K562 (cell line): ENCODE results near the gene C15orf62. TPM values are rescaled to one million over a fixed set of nuclear protein-coding genes. Genes with fewer than 3 reads are reported as not detected.

Experiments used
- COPS2 ChIP-seq: fragments of 450-650 bp; conservative IDR thresholded peaks from 2 replicates; pipeline ENCODE4 v1.6.1; 2016; ENCODE audit warnings: mild to moderate bottlenecking, moderate library complexity
- CREB3 ChIP-seq: fragments of 450-650 bp; conservative IDR thresholded peaks from 2 replicates; pipeline ENCODE4 v1.6.1; 2016; ENCODE audit warnings: missing genetic modification characterization, low read depth, mild to moderate bottlenecking, missing compliant biosample characterization, moderate library complexity
- JUN ChIP-seq, 2 experiments: sonication (generic) in 1 of 2; formaldehyde crosslinking in 1 of 2; IDR thresholded peaks; 2 replicates each; pipeline versions ENCODE4 v1.6.1 to v1.8.0; 2012 to 2022; ENCODE audit warnings: borderline replicate concordance in 2 of 2, mild to moderate bottlenecking in 2 of 2, improper control_type of control experiment in 1 of 2, low read depth in 1 of 2, low read length in 1 of 2, missing genetic modification reagents in 1 of 2
- JUND ChIP-seq, 2 experiments: IDR thresholded peaks; 2 replicates in 1 of 2; 3 replicates in 1 of 2; pipeline ENCODE4 v1.6.1; 2011; ENCODE audit warnings: borderline replicate concordance in 2 of 2, low read depth in 2 of 2, low read length in 2 of 2, improper control_type of control experiment in 1 of 2, missing biosample characterization in 1 of 2, missing genetic modification characterization in 1 of 2, missing genetic modification reagents in 1 of 2
- LEF1 ChIP-seq: fragments of 450-650 bp; IDR thresholded peaks from 2 replicates; pipeline ENCODE4 v1.6.1; 2016; ENCODE audit warnings: mild to moderate bottlenecking
- MAZ ChIP-seq, 2 experiments: fragments of 450-650 bp in 1 of 2; sonication (generic) in 1 of 2; formaldehyde crosslinking; IDR thresholded peaks in 1 of 2; conservative IDR thresholded peaks in 1 of 2; 2 replicates each; pipeline versions ENCODE4 v1.4.0 to v1.5.0; 2020; ENCODE audit warnings: mild to moderate bottlenecking in 1 of 2, missing genetic modification reagents in 1 of 2
- POLR2AphosphoS2 ChIP-seq: IDR thresholded peaks from 2 replicates; pipeline ENCODE4 v1.6.1; 2012; ENCODE audit warnings: low read length, improper control_type of control experiment
- PURB ChIP-seq: sonication (generic); formaldehyde crosslinking; IDR thresholded peaks from 2 replicates; pipeline ENCODE4 v1.9.0; 2021; ENCODE audit warnings: low read depth, mild to moderate bottlenecking, missing genetic modification reagents
- RBM25 ChIP-seq: fragments of 200-400 bp; formaldehyde crosslinking; IDR thresholded peaks from 2 replicates; pipeline ENCODE4 v1.6.1; 2018; ENCODE audit warnings: low read length, low read depth, moderate library complexity; ENCODE audit not compliant: severe bottlenecking
- SAFB2 ChIP-seq: fragments of 200-400 bp; formaldehyde crosslinking; IDR thresholded peaks from 2 replicates; pipeline ENCODE4 v1.6.1; 2018; ENCODE audit warnings: borderline replicate concordance, low read length, low read depth, moderate library complexity; ENCODE audit not compliant: severe bottlenecking
- SIRT6 ChIP-seq: IDR thresholded peaks from one replicate; pipeline ENCODE4 v1.6.1; 2012; ENCODE audit warnings: low read depth, mild to moderate bottlenecking, control low read depth, inconsistent platforms, low read length, moderate library complexity
- STAT5B ChIP-seq: fragments of 250-450 bp; sonication (Bioruptor Pico); IDR thresholded peaks from 2 replicates; pipeline ENCODE4 v1.8.0; 2021; ENCODE audit warnings: mild to moderate bottlenecking, inconsistent platforms
- ZBTB40 ChIP-seq, 2 experiments: fragments of 450-650 bp in 1 of 2; sonication (generic) in 1 of 2; formaldehyde crosslinking in 1 of 2; IDR thresholded peaks; 2 replicates each; pipeline versions ENCODE4 v1.7.1 to v1.9.0; 2016 to 2022; ENCODE audit warnings: inconsistent platforms in 1 of 2, mild to moderate bottlenecking in 1 of 2, missing genetic modification reagents in 1 of 2
- ZEB2 ChIP-seq: fragments of 450-650 bp; IDR thresholded peaks from 2 replicates; pipeline ENCODE4 v1.6.1; 2016
- ZNF253 ChIP-seq: fragments of 250-450 bp; sonication (Bioruptor Pico); conservative IDR thresholded peaks from 2 replicates; pipeline ENCODE4 v1.6.1; 2021; ENCODE audit warnings: mild to moderate bottlenecking
- polyA plus RNA-seq, 8 experiments: library from polyadenylated mRNA; depleted of rRNA in 4 of 8; stranded (reverse) in 5 of 8; unstranded in 3 of 8; fragments of >200 nt; fragmentation: Nextera tagmentation in 2 of 8; fragmentation: Illumina TruSeq in 1 of 8; extraction: Ambion mirVana in 2 of 8; extraction: Trizol in 1 of 8; gene quantifications; 2 replicates each; pipeline versions ENCODE4 v1.2.1 to v1.2.3, GENCODE V29; 2011 to 2014; ENCODE audit warnings: inconsistent platforms in 1 of 8, missing spikeins in 1 of 8
- total RNA-seq, 7 experiments: library from RNA; depleted of rRNA in 6 of 7; stranded (reverse); fragments of >200 nt in 6 of 7; fragmentation: Illumina TruSeq in 2 of 7; extraction: Trizol in 2 of 7; gene quantifications; 2 replicates each; pipeline versions ENCODE4 v1.2.1 to v1.2.3, GENCODE V29; 2011 to 2021; ENCODE audit warnings: low replicate concordance in 1 of 7

C15orf62 gene
- total and polyA plus RNA-seq, 9 of the 15 experiments (the other 6 are each of a cell fraction or from before 2014, with no cell fraction given): 0.01 to 0.76 (median 0.30) TPM; not detected in 1

DNA sequence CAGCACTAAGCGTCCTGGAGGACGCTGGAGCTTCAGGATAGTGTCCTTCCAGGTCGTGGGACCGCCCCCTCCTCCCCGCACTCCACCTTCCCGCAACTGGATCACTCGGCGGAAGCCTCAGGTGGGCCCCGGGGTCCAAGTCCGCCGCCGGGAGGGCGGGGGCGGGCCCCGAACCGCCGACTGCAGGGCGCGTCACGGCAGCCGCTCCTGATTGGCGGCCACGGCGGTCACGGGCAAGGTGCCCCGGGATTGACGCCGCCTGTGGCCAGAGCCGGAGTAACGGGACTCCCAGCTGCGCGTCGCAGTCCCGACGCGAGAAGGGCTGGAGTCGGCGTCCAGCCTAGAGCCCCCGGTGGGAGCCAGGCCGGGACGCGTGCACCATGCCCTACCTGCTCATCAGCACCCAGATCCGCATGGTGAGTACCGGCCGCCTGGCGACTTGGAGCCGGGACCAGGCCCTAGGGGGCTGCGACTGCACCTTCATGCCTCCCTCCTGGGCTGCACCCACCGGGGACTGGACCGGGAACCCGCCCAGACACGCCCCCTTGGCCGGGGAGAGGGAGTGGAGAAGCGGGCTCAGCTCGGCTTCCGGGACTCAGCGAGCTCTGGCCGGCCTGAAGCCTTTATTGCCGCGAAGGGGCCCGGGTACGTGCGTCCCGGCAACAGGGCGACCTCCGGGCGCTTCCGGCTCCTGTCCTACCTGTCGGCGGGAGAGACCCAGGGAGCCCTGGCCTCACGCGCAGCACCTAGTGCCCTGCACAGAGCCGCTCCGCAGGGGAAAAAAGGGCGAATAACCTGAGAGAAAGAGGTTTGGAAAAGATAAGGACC lies 5.8 kb upstream of the C15orf62 start, which contains the start of gene GCHFR (continued):
- TF ChIP-seq ZBTB40 (IDR thresholded peaks at IDR 0.05) (no peak), ZBTB40 (CRISPR knock-in tag; IDR thresholded peaks at IDR 0.05) (0 out of 2 replicates have a peak, but pooled peaks have one; percentile 23), PURB (no peak), CREB3 (tag) (no peak), POLR2AphosphoS2 (no peak), RBM25 (no peak), ZNF253 (CRISPR knock-in tag) (no peak), JUND (IDR thresholded peaks at IDR 0.05; ENCODE audit: borderline replicate concordance, low read depth, low read length) (peak; percentile 52), JUND (tag; IDR thresholded peaks at IDR 0.05; ENCODE audit: borderline replicate concordance, low read depth, low read length) (no peak), JUN (IDR thresholded peaks at IDR 0.05; ENCODE audit: borderline replicate concordance, low read depth, low read length) (no peak), JUN (CRISPR knock-in tag; IDR thresholded peaks at IDR 0.05; ENCODE audit: borderline replicate concordance) (no peak), STAT5B (no peak), COPS2 (no peak), SIRT6 (no peak), ZEB2 (peak; percentile 28; the same call in 1 of the 2 replicates), LEF1 (0 out of 2 replicates have a peak, but pooled peaks have one; percentile 23), SAFB2 (no peak), MAZ (CRISPR knock-in tag; conservative IDR thresholded peaks at IDR 0.05 in 1 of 2, IDR thresholded peaks at IDR 0.05 in 1 of 2) (peak; percentile 43 to 74; a peak in 1 of 4 replicates)
